ENCODE results near the gene FAM216B.

GRCh38 chr13:42836930-42837690 is 55.7 kb downstream of the FAM216B start:
- no peak for TF ChIP-seq CTCF (conservative IDR thresholded peaks at IDR 0.05; ENCODE audit: low read length)
- no peak for TF ChIP-seq EZH2phosphoT487 (IDR thresholded peaks at IDR 0.05; ENCODE audit: borderline replicate concordance, low read depth, low read length)
